Measurements from ENCODE around the gene EFEMP1. TPM values are rescaled to one million over a fixed set of nuclear protein-coding genes. Genes with fewer than 3 reads are reported as not detected.

The EFEMP1 gene
- total RNA-seq, 2 experiments from 2014 or later, result 0.61 TPM; not detected in 1

GRCh38 chr2:55923982-55924321, 370 bp upstream of the EFEMP1 start:
- CTCF ChIA-PET (ENCODE audit: unreplicated experiment), result no interaction called here
- TF ChIP-seq, protein P1, sequence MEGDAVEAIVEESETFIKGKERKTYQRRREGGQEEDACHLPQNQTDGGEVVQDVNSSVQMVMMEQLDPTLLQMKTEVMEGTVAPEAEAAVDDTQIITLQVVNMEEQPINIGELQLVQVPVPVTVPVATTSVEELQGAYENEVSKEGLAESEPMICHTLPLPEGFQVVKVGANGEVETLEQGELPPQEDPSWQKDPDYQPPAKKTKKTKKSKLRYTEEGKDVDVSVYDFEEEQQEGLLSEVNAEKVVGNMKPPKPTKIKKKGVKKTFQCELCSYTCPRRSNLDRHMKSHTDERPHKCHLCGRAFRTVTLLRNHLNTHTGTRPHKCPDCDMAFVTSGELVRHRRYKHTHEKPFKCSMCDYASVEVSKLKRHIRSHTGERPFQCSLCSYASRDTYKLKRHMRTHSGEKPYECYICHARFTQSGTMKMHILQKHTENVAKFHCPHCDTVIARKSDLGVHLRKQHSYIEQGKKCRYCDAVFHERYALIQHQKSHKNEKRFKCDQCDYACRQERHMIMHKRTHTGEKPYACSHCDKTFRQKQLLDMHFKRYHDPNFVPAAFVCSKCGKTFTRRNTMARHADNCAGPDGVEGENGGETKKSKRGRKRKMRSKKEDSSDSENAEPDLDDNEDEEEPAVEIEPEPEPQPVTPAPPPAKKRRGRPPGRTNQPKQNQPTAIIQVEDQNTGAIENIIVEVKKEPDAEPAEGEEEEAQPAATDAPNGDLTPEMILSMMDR (conservative IDR thresholded peaks at IDR 0.05; ENCODE audit: low read length), result no peak
- no peak for TF ChIP-seq EZH2phosphoT487 (IDR thresholded peaks at IDR 0.05; ENCODE audit: borderline replicate concordance, low read depth, low read length)
- Histone ChIP-seq H3K4me1 (ENCODE audit: insufficient read depth, low read length, poor library complexity, severe bottlenecking) (no peaks in the 10 kb centered on the region), H4K20me1 (ENCODE audit: insufficient read depth, low read length) (no peaks in the 10 kb centered on the region), H3K9me3 (ENCODE audit: low read length) (no peaks in the 10 kb centered on the region), H3K9me2 (ENCODE audit: insufficient read depth, low read length) (no peaks in the 10 kb centered on the region), H2AFZ (ENCODE audit: low read length) (no peak overlapping the region), H3K27ac (ENCODE audit: low read depth, low read length, poor library complexity, severe bottlenecking) (no peak overlapping the region), H3K36me3 (ENCODE audit: insufficient read depth, low read length) (no peaks in the 10 kb centered on the region), H3K4me3 (ENCODE audit: low read depth, low read length, poor library complexity, severe bottlenecking) (no peak overlapping the region), H3K79me2 (ENCODE audit: insufficient read depth, low read depth, low read length) (no peaks in the 10 kb centered on the region), H3K4me2 (ENCODE audit: low read length) (no peak overlapping the region)
- intact Hi-C loops (cut with micrococcal nuclease; ENCODE audit: unreplicated experiment), result no loop called here
- DNase-seq (ENCODE audit: low spot score), result no peak
- POLR2A ChIA-PET, result no interaction called here
- BruUV-seq (replicated peaks), result no TSS peak

DNA sequence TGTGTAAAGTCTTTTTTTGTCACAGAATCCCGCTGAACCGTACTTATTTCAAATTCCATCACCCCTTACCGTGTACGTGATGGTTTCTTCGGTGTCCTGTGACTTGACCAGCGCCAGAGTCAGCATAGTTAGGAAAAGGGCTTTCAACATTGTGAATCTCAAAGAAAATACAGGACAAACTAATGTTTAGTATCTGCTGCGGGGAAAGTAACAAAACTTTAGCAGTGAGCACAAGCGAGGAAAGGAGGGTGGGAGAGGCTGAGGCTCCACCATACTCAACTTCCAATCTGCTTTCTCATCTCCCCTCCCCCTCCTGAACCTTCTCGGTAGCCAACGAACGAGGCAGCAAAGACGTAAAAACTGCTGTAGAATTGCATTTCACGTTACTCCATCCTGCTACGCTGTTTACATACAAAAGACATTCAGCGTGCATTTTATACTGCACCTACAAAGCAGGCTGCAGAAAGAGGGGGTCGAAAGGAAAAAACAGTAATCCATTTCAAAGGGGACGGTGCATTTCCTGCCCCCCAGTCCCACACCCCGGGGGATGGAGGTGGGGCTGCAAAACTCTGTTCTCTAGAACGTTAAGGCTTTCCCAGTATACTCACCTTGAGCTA, 1.2 kb downstream of the EFEMP1 start:
- ChIA-PET POLR2A (no interaction called here), CTCF (ENCODE audit: unreplicated experiment) (no interaction called here)
- H3K27ac ChIP-seq (ENCODE audit: low read depth, low read length, poor library complexity, severe bottlenecking), result no peak overlapping the region
- H3K9me2 ChIP-seq (ENCODE audit: insufficient read depth, low read length), result no peaks in the 10 kb centered on the region
- H2AFZ ChIP-seq (ENCODE audit: low read length), result no peak overlapping the region
- H3K9me3 ChIP-seq (ENCODE audit: low read length), result no peaks in the 10 kb centered on the region
- H3K36me3 ChIP-seq (ENCODE audit: insufficient read depth, low read length), result no peaks in the 10 kb centered on the region
- no peak overlapping the region for H3K4me3 ChIP-seq (ENCODE audit: low read depth, low read length, poor library complexity, severe bottlenecking)
- H4K20me1 ChIP-seq (ENCODE audit: insufficient read depth, low read length), result no peaks in the 10 kb centered on the region
- intact Hi-C loops (cut with micrococcal nuclease; ENCODE audit: unreplicated experiment), result no loop called here
- BruUV-seq (replicated peaks), result no TSS peak
- no peaks in the 10 kb centered on the region for H3K79me2 ChIP-seq (ENCODE audit: insufficient read depth, low read depth, low read length)
- no peak overlapping the region for H3K4me2 ChIP-seq (ENCODE audit: low read length)
- TF ChIP-seq, protein P1 (conservative IDR thresholded peaks at IDR 0.05; ENCODE audit: low read length), result no peak
- TF ChIP-seq EZH2phosphoT487 (IDR thresholded peaks at IDR 0.05; ENCODE audit: borderline replicate concordance, low read depth, low read length), result no peak
- no peaks in the 10 kb centered on the region for H3K4me1 ChIP-seq (ENCODE audit: insufficient read depth, low read length, poor library complexity, severe bottlenecking)
- DNase-seq (ENCODE audit: low spot score), result no peak

DNA sequence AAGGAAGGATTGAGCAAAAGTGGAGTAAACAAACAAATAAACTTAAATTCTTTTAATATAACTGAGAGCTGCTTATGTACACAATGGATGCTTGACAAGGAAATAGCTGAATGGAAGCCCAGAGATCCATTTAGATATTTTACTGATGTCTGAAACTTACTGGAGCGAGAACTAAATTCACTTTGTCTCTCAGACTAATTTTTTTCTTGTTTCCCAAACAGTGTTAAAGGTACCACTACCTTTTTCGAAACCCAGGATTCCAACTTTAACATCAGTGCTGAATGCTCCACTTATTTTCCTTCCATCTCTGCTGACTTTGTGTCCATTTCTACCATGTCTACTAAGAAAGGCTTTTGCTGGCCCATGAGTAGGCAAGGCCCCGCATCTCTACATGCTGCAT, 4.0 kb downstream of the EFEMP1 start:
- Histone ChIP-seq H3K36me3 (ENCODE audit: insufficient read depth, low read length) (no peaks in the 10 kb centered on the region), H3K9me3 (ENCODE audit: low read length) (no peaks in the 10 kb centered on the region), H3K79me2 (ENCODE audit: insufficient read depth, low read depth, low read length) (no peaks in the 10 kb centered on the region), H3K4me3 (ENCODE audit: low read depth, low read length, poor library complexity, severe bottlenecking) (no peak overlapping the region), H3K27ac (ENCODE audit: low read depth, low read length, poor library complexity, severe bottlenecking) (no peak overlapping the region), H3K9me2 (ENCODE audit: insufficient read depth, low read length) (no peaks in the 10 kb centered on the region), H4K20me1 (ENCODE audit: insufficient read depth, low read length) (no peaks in the 10 kb centered on the region), H3K4me2 (ENCODE audit: low read length) (no peak overlapping the region), H3K4me1 (ENCODE audit: insufficient read depth, low read length, poor library complexity, severe bottlenecking) (no peaks in the 10 kb centered on the region), H2AFZ (ENCODE audit: low read length) (no peak overlapping the region)
- intact Hi-C loops (cut with micrococcal nuclease; ENCODE audit: unreplicated experiment), result no loop called here
- no peak for TF ChIP-seq EZH2phosphoT487 (IDR thresholded peaks at IDR 0.05; ENCODE audit: borderline replicate concordance, low read depth, low read length)
- TF ChIP-seq, protein P1 (conservative IDR thresholded peaks at IDR 0.05; ENCODE audit: low read length), result no peak
- ChIA-PET CTCF (ENCODE audit: unreplicated experiment) (no interaction called here), POLR2A (interaction anchor here (0.5 to 1.4 kb wide), 2 partner anchors 14 to 314 kb away, joined by 3 read pairs; no protein-coding TSS in a partner anchor)
- BruUV-seq (replicated peaks), result no TSS peak
- DNase-seq (ENCODE audit: low spot score), result no peak
